NCI-H2196 (cell line): Measurements from ENCODE around the gene TEX28.
"Not testable (repeated sequence)": the region's sequence is repeated elsewhere in the genome, so short reads cannot be mapped to it uniquely, and the experiment has no call there.

Experiments
- DNase-seq: peaks from one replicate; lab custom pipeline; 2025; ENCODE audit not compliant: unreplicated experiment; lab: John Stamatoyannopoulos, UW

The TEX28 gene

DNA sequence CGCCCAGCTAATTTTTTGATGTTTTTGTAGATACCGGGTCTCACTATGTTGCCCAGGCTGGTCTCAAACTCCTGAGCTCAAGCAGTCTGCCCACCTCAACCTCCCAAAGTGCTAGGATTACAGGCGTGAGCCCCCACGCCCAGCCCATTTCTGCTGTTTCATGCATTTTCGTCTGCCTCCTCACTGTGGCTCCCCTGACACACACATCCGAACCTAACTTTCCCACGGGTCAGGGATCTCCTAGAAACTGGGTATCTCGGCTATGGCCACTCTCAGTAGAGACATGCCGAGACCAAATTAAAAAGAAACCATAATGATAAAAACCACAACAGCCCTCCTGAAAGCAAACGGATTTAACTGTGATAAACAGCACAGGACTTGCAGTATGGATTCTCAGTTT is 46.8 kb downstream of the TEX28 start:
- not testable (repeated sequence) for DNase-seq

DNA sequence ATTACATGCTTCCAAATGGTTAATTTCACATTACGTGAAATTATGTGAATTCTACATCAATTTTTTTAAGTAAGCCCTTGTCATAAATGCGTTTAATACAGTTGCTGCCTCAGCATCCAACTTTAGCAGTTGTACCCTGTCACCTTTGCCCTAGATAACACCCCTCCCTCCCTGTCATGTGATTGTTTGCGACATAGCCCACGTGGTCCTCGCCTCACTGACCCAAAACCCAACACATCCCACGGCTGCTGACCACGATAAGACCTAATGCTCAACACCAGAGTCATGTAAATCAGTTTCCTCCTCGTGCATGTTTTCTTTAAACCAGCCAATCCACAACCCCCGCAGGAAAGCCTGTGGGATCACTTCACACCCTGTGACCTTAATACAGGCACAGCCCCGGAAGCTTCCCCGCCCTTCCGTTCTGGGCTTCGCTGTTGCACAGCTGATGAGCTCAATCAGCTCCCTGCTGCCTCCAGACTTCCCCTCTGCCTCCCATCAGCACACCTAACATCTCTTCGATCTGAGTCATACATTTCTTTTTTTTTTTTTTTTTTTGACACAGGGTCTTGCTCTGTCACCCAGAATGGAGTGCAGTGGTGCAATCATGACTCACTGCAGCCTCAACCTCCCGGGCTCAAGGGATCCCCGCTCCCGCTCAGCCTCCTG is 47.4 kb downstream of the TEX28 start:
- DNase-seq, result not testable (repeated sequence)

DNA sequence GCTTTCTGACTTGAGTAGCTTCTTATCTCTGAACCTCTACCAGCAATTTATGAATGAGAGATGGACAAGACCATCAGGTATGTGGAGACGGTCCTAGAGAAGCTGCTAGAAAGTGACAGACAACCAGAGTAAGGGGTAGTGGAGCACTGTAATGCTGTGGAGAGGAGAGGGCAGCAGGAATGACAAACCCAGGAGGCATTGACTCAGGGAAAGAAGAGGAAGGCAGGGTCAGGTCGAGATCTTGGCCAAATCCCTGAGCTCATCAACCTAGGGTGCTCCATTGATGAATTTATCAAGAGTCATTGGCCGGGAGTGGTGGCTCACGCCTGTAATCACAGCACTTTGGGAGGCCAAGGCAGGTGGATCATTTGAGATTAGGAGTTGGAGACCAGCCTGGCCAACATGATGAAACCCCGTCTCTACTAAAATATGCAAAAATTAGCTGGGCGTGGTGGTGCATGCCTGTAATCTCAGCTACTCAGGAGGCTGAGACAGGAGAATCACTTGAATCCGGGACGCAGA is 54.9 kb downstream of the TEX28 start:
- DNase-seq, result not testable (repeated sequence)

DNA sequence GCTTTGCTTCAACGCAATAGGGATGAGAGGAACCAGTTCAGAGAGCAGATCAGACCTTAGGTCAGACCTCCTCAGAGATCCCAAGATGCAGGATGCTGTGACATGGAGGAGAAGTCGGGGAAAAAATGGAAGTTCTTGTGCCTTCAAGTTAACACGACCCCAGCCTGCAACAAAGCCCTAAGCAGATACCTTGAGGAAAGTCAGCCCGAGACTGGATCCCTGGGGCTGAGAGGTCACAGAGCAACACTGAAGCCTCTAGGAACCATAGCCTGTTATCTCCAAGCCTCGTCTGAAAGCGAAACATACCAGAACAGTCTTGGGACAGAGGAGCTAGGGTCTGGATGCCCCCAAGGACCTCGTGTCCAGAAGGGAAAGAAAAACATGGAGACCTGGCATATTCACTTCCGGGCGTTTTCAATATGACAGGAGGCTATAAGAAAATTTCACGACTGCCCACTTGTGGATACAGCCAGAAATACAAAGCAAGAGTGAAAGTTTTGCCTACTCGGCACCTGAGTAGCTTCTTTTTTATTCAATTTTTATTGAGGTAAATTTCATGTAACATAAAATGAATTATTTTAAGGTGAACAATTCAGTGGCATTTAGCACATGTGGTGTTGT is 55.9 kb downstream of the TEX28 start:
- DNase-seq, result not testable (repeated sequence)

DNA sequence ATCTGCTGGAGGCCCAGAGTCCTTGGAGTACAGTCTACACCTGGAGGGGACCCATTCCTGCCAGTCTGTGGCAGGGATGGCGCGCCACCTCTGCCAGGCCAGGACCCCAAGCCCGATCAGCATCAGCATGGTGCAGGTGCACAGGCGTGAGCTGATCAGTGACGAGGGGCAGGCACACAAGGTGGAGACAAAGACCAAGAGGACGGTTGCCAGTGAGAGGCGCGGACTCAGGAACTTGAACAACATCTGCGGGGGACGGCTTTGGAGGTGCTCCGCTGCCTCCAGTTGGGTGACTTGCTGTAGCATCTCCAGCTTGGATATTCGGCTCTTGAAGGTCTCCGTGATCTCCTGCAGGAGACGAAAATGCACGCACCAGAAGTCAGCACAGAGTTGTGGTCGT is 61.3 kb downstream of the TEX28 start:
- not testable (repeated sequence) for DNase-seq

DNA sequence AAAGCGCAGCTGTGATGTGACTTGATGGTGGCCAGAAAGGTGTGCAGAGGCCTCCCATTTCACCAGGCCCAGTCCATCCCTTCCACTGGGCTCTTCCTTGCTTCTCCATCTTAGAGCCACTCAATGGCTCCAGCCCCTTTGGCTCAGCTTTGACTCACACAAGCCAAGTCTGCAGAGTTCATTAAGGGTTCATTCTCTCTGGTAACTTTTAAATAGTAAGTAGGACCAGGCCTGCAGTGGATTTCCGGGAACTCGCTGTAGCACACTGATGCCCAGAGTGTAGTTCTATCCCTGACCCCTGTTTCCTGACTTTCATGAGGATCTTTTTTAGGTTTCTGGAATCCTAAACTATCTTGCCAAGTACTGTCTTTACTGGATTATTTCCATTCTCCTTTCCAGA is 63.5 kb downstream of the TEX28 start:
- DNase-seq, result not testable (repeated sequence)

DNA sequence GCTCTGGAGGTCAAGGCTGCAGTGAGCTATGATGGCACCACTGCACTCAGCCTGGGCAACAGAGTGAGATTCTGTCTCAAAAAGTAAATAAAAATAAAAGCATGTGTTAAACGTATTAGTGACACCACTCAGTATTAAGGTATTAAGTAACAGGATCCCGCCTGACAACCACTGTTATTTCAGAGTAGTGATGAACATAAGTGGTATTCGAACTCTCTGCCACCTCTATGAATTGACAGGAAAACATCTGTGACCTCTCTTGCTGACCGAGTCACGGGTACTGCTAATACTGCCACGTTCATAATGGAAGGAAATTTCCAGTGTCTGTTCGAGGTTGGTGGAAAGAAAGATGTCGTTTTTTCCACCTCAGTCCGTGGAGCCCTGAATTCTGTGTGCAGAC is 68.2 kb downstream of the TEX28 start:
- DNase-seq, result not testable (repeated sequence)

DNA sequence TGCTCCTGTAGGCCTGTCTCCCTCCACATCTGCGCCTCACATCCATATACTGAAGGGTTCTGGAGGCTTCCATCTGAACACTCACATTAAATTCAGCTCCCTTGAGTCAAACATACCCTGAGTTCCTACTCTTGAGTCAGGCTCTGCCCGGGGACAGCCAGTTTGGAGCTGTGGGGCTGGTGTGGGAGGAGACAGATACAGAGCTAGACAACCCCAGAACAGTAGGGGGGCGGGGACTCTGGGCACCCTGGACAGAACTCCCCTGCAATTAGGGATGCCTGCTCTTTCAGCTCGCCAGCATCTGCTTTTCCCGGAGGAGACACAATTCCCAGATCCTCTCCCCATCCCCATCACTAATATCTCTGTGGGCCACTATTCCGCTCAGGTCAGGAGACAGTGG is 69.6 kb downstream of the TEX28 start:
- not testable (repeated sequence) for DNase-seq
